ENCODE data around the gene ZNF358.

The ZNF358 gene

GRCh38 chr19:7502552-7502951, 13.4 kb upstream of the ZNF358 start:
- no peaks in the 10 kb centered on the region for H3K79me2 ChIP-seq (ENCODE audit: low read length)
- no peak overlapping the region for H3K4me2 ChIP-seq (ENCODE audit: low read depth, low read length)
- H3K9ac ChIP-seq (ENCODE audit: low read length): no peak overlapping the region
- no peaks in the 10 kb centered on the region for H3K9me2 ChIP-seq (replicated peaks; ENCODE audit: insufficient read depth, low read length)
- DNase-seq: no peak
- H3K4me1 ChIP-seq (ENCODE audit: low read length): no peaks in the 10 kb centered on the region
- no peaks in the 10 kb centered on the region for H3K9me3 ChIP-seq (replicated peaks; ENCODE audit: insufficient read depth, low read length)
- TF ChIP-seq EZH2 (optimal IDR thresholded peaks at IDR 0.05; ENCODE audit: low read depth, low read length) (no peak), CTCF (IDR thresholded peaks at IDR 0.05; ENCODE audit: low read length) (no peak), EZH2phosphoT487 (IDR thresholded peaks at IDR 0.05; ENCODE audit: low read length) (no peak)
- no peak overlapping the region for H3K27ac ChIP-seq (ENCODE audit: low read length)
- no peaks in the 10 kb centered on the region; the same call in 1 of the 2 replicates for H3F3A ChIP-seq (ENCODE audit: insufficient read depth, low read length)
- H3K27me3 ChIP-seq (replicated peaks; ENCODE audit: insufficient read depth, low read length): peaks cover 47% of the 10 kb centered on the region
- no peaks in the 10 kb centered on the region for H3K36me3 ChIP-seq (replicated peaks; ENCODE audit: insufficient read depth, low read length)
- H2AFZ ChIP-seq (ENCODE audit: low read length): no peak overlapping the region
- H3K4me3 ChIP-seq (ENCODE audit: low read length): no peak overlapping the region
- no peaks in the 10 kb centered on the region for H4K20me1 ChIP-seq (ENCODE audit: insufficient read depth, low read length)

DNA sequence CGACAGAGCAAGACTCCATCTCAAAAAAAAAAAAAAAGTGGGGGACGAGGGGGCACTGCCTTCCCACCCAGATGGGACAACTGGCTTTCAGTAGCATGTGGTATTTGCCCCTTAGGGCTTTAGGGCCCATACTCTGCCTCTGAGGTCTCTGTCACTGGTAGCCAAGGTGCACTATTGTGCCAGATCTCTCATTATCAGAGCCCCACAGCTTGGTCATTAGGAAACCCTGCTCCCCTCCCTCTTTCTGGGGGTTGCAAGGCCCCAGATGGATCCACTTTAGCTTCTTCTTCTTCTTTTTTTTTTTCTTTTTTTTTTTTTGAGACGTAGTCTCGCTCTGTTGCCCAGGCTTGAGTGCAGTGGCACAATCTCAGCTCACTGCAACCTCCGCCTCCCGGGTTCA, 11.2 kb upstream of the ZNF358 start:
- no peaks in the 10 kb centered on the region for H3K9me3 ChIP-seq (replicated peaks; ENCODE audit: insufficient read depth, low read length)
- no peaks in the 10 kb centered on the region for H3K4me1 ChIP-seq (ENCODE audit: low read length)
- no peak overlapping the region for H2AFZ ChIP-seq (ENCODE audit: low read length)
- H3K4me2 ChIP-seq (ENCODE audit: low read depth, low read length): no peak overlapping the region
- H3K36me3 ChIP-seq (replicated peaks; ENCODE audit: insufficient read depth, low read length): no peaks in the 10 kb centered on the region
- no peaks in the 10 kb centered on the region for H4K20me1 ChIP-seq (ENCODE audit: insufficient read depth, low read length)
- peaks cover 36% of the 10 kb centered on the region for H3K27me3 ChIP-seq (replicated peaks; ENCODE audit: insufficient read depth, low read length)
- H3K4me3 ChIP-seq (ENCODE audit: low read length): no peak overlapping the region
- no peaks in the 10 kb centered on the region for H3K9me2 ChIP-seq (replicated peaks; ENCODE audit: insufficient read depth, low read length)
- DNase-seq: no peak
- TF ChIP-seq EZH2phosphoT487 (IDR thresholded peaks at IDR 0.05; ENCODE audit: low read length): no peak
- no peak for TF ChIP-seq EZH2 (optimal IDR thresholded peaks at IDR 0.05; ENCODE audit: low read depth, low read length)
- no peak for TF ChIP-seq CTCF (IDR thresholded peaks at IDR 0.05; ENCODE audit: low read length)
- H3K27ac ChIP-seq (ENCODE audit: low read length): no peak overlapping the region
- H3K79me2 ChIP-seq (ENCODE audit: low read length): no peaks in the 10 kb centered on the region
- H3K9ac ChIP-seq (ENCODE audit: low read length): no peak overlapping the region
- H3F3A ChIP-seq (ENCODE audit: insufficient read depth, low read length): no peaks in the 10 kb centered on the region; the same call in 1 of the 2 replicates

DNA sequence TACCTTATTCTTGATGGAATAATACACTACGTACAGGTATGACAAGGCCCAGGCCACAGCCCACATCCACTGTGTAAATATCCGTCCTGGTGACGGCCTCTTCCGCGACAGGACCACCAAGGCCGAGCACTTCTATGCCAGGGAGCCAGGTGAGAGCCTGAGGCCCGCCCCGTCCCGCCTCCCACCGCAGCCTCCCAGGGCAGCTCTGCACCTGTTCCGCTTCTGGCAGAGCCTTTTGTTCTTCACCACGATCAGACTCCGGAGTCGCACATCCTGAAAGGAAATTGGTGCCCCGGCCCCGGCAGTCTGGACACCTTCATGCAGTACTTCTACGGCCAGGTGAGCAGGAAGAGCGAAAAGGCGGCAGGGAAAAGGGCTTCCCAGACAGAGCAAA, 10.6 kb upstream of the ZNF358 start:
- H2AFZ ChIP-seq (ENCODE audit: low read length): 0 out of 2 replicates have a peak overlapping the region, but pooled peaks have one; percentile 47
- TF ChIP-seq EZH2 (optimal IDR thresholded peaks at IDR 0.05; ENCODE audit: low read depth, low read length) (no peak), CTCF (IDR thresholded peaks at IDR 0.05; ENCODE audit: low read length) (no peak), EZH2phosphoT487 (IDR thresholded peaks at IDR 0.05; ENCODE audit: low read length) (no peak)
- H4K20me1 ChIP-seq (ENCODE audit: insufficient read depth, low read length): no peaks in the 10 kb centered on the region
- no peaks in the 10 kb centered on the region for H3K9me3 ChIP-seq (replicated peaks; ENCODE audit: insufficient read depth, low read length)
- H3K27ac ChIP-seq (ENCODE audit: low read length): no peak overlapping the region
- no peaks in the 10 kb centered on the region for H3K79me2 ChIP-seq (ENCODE audit: low read length)
- H3K4me3 ChIP-seq (ENCODE audit: low read length): peak overlapping the region; percentile 42; the same call in 1 of the 2 replicates
- no peaks in the 10 kb centered on the region; the same call in 1 of the 2 replicates for H3F3A ChIP-seq (ENCODE audit: insufficient read depth, low read length)
- H3K27me3 ChIP-seq (replicated peaks; ENCODE audit: insufficient read depth, low read length): peaks cover 38% of the 10 kb centered on the region
- peak; percentile 39 for DNase-seq
- H3K9me2 ChIP-seq (replicated peaks; ENCODE audit: insufficient read depth, low read length): no peaks in the 10 kb centered on the region
- H3K9ac ChIP-seq (ENCODE audit: low read length): no peak overlapping the region
- peak overlapping the region; percentile 69 for H3K4me2 ChIP-seq (ENCODE audit: low read depth, low read length)
- H3K4me1 ChIP-seq (ENCODE audit: low read length): no peaks in the 10 kb centered on the region
- H3K36me3 ChIP-seq (replicated peaks; ENCODE audit: insufficient read depth, low read length): no peaks in the 10 kb centered on the region
